Left lung (tissue), 10 donors: ENCODE measurements around the gene TBL1XR1. TPM values are rescaled to one million over a fixed set of nuclear protein-coding genes. Genes with fewer than 3 reads are reported as not detected.
A peak's percentile ranks its signal among the peaks of the same experiment; 100 is the strongest.

ENCODE experiments used
- ATAC-seq: fragments of 200-7000 bp; cut with Tn5 transposase; one replicate; pipeline ENCODE4 v1.9.1; 2020; ENCODE audit warnings: moderate library complexity
- DNase-seq, 4 donors: peaks; one replicate each; pipeline ENCODE4 v3.0.0-alpha.2; 2013 to 2020
- H3K27ac ChIP-seq, 2 donors: fragments of 200-600 bp; sonication (generic) in 1 of 2; one replicate each; pipeline versions ENCODE4 v1.5.0 to v1.8.0; 2020 to 2021
- H3K27me3 ChIP-seq, 2 donors: fragments of 200-600 bp; sonication (generic) in 1 of 2; one replicate each; pipeline versions ENCODE4 v1.5.0 to v1.8.0; 2020 to 2021
- H3K36me3 ChIP-seq, 2 donors: fragments of 200-600 bp; sonication (generic) in 1 of 2; one replicate each; pipeline versions ENCODE4 v1.5.0 to v1.8.0; 2020 to 2021
- H3K4me1 ChIP-seq, 2 donors: fragments of 200-600 bp; one replicate each; pipeline ENCODE4 v1.8.0; 2021
- H3K4me3 ChIP-seq, 2 donors: fragments of 200-600 bp; sonication (generic) in 1 of 2; one replicate each; pipeline versions ENCODE4 v1.5.0 to v1.8.0; 2020 to 2021; ENCODE audit warnings: mild to moderate bottlenecking in 1 of 2
- H3K9me3 ChIP-seq, 2 donors: fragments of 200-600 bp; sonication (generic) in 1 of 2; one replicate each; pipeline versions ENCODE4 v1.5.0 to v1.8.0; 2020 to 2021
- intact Hi-C, 2 donors: fragments of 100-400 bp; cut with DNase I; formaldehyde crosslinking; loops; one replicate each; pipeline versions ENCODE4 v1.11.2 to v1.14.2; 2022
- polyA plus RNA-seq, 6 donors: library from polyadenylated mRNA; unstranded; fragments of 120-200 nt; gene quantifications; one replicate each; pipeline ENCODE4 v1.2.1, GENCODE V29; 2013; ENCODE audit not compliant: insufficient read length in 6 of 6
- total RNA-seq, 2 donors: library from RNA; stranded (reverse); fragmentation: NEBNext Ultra II Directional; extraction: Animal tissue kit (Norgen Biotek cat#: 25700); gene quantifications; one replicate each; pipeline ENCODE4 v1.2.1, GENCODE V29; 2021
- TF ChIP-seq, protein P1 (sequence below), 2 donors: fragments of 200-600 bp; sonication (generic) in 1 of 2; IDR thresholded peaks; one replicate each; pipeline versions ENCODE4 v1.5.0 to v1.8.0; 2021; ENCODE audit warnings: antibody characterized with exemption in 2 of 2
- donor health status: DM: no; HTN: yes; CAD: no.
- donor health status: DM: no; HTN: no; CAD: no.

The TBL1XR1 gene
- total and polyA plus RNA-seq, 8 donors = 116 to 202 (median 155) TPM

DNA sequence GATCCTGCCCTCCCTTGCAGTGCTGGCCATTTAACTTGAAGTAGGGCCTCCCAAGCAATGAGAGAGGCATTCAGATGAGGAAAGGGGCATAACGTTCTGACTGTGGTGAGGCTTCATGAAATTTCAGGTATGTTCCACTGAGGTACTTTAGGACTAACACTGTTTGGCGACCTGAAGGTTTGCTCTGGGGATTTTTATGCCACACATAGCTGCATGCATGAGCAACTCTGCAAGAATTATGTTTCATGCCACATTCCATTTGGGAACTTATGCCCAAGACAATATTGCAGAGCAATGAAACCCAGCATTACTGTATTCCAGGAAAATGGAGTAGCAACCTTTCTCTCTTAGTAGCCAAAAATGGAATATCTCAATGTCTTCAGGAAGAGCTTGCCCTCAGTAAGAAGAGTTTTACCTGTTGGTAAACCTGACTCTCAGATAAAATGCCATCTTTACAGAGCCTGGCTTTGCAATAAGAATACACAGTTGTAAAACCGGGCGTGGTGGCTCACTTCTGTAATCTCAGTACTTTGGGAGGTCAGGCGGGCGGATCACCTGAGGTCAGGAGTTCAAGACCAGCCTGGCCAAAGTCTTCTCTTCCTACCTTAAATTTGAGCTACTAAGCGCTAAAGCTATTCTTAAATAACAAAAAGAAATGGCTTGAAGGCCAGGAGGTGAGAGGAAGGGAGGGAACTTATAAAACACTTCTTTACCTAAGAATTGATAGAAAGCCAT, 16.7 kb upstream of the TBL1XR1 start:
- no peak overlapping the region for H3K4me3 ChIP-seq
- TF ChIP-seq, protein P1, sequence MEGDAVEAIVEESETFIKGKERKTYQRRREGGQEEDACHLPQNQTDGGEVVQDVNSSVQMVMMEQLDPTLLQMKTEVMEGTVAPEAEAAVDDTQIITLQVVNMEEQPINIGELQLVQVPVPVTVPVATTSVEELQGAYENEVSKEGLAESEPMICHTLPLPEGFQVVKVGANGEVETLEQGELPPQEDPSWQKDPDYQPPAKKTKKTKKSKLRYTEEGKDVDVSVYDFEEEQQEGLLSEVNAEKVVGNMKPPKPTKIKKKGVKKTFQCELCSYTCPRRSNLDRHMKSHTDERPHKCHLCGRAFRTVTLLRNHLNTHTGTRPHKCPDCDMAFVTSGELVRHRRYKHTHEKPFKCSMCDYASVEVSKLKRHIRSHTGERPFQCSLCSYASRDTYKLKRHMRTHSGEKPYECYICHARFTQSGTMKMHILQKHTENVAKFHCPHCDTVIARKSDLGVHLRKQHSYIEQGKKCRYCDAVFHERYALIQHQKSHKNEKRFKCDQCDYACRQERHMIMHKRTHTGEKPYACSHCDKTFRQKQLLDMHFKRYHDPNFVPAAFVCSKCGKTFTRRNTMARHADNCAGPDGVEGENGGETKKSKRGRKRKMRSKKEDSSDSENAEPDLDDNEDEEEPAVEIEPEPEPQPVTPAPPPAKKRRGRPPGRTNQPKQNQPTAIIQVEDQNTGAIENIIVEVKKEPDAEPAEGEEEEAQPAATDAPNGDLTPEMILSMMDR (IDR thresholded peaks at IDR 0.05) = no peak

DNA sequence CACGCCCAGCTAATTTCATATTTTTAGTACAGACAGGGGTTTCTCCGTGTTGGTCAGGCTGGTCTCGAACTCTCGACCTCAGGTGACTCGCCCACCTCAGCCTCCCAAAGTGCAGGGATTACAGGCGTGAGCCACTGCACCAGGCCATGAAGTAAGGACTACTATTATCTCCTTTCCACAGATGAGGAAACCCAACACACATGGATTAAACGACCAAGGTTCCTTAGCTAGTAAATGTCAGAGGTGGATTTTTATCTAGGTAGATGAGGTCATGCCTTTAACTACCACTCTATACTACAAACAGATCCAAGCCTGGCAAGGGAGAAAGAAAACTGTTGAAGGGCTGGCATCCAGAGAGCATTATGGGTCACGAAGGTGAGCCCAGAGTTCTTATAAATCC, 15.5 kb upstream of the TBL1XR1 start:
- Histone ChIP-seq H3K4me1 (peaks cover 0 to 4% of the 10 kb centered on the region in 2 donors), H3K9me3 (no peaks in the 10 kb centered on the region), H3K27ac (no peak overlapping the region), H3K27me3 (no peaks in the 10 kb centered on the region), H3K4me3 (no peak overlapping the region), H3K36me3 (no peaks in the 10 kb centered on the region)
- DNase-seq (no peak), ATAC-seq (no peak)
- intact Hi-C loops = no loop called here
- TF ChIP-seq, protein P1 (IDR thresholded peaks at IDR 0.05) = no peak

More for the DNA sequence above, 16.7 kb upstream of the TBL1XR1 start:
- ATAC-seq (no peak), DNase-seq (no peak)
- Histone ChIP-seq H3K4me1 (peaks cover 0 to 4% of the 10 kb centered on the region in 2 donors), H3K27me3 (no peaks in the 10 kb centered on the region), H3K27ac (no peak overlapping the region), H3K36me3 (no peaks in the 10 kb centered on the region), H3K9me3 (no peaks in the 10 kb centered on the region)
- intact Hi-C loops = no loop called here

DNA sequence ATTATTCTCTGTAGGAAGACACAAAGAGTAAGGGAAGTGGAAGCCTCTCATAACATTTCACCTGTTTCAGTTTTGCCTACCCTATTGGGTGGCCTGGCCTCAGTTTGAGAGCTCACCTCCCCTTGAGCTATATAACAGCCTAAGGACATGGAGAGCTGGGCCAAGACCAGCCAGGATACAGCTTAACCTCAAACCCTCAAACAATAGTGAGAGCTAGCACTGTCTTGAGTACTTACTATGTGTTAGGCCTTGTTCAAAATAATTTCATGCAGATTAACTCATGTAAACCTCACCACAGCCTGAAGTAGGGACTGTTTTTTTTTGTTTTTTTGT, 15.0 kb upstream of the TBL1XR1 start:
- no peaks in the 10 kb centered on the region for H3K27me3 ChIP-seq
- H3K4me3 ChIP-seq = no peak overlapping the region
- H3K36me3 ChIP-seq = no peaks in the 10 kb centered on the region
- TF ChIP-seq, protein P1 (IDR thresholded peaks at IDR 0.05) = no peak
- no peaks in the 10 kb centered on the region for H3K9me3 ChIP-seq
- no peak overlapping the region for H3K27ac ChIP-seq
- no peak for DNase-seq
- intact Hi-C loops = no loop called here
- H3K4me1 ChIP-seq = peaks cover 0 to 4% of the 10 kb centered on the region in 2 donors
- ATAC-seq = peak; percentile 43

DNA sequence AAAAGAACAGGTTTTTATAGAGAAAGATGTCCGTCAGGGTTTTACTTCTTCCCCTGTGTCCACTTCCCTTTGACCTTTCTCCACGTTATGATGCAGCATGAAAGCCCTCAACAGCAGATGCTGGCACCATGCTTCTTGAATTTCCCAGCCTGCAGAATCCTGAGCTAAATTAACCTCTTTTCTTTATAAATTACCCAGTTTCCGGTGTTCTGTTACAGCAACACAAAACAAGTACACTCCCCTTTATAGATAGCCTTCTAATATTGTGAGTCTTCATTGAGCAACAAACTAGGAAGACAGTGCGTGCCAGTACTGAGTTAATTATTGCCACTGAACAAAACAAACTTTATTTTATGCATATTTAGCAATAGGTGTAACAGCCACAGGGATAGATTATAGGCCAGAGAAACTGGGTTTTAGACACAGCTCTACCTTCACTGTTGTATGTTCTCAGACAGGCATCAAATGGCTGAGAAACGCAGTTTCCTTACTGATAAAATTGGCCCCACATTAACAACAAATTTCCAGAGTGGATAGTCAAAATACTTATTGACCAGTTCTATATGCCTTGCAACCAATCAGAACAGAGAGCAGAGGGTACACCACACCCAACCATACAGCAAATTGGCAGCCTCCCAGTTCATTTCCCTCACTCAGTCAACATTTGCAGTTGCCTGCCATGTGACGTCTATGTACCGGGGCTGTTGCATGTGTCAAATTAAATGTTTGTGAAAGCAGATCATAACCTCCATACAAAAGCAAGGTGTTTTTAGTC, 14.4 kb upstream of the TBL1XR1 start:
- ATAC-seq (peak; percentile 79), DNase-seq (peak in 1 of 4 donors; percentile 63)
- TF ChIP-seq, protein P1 (IDR thresholded peaks at IDR 0.05) = no peak

DNA sequence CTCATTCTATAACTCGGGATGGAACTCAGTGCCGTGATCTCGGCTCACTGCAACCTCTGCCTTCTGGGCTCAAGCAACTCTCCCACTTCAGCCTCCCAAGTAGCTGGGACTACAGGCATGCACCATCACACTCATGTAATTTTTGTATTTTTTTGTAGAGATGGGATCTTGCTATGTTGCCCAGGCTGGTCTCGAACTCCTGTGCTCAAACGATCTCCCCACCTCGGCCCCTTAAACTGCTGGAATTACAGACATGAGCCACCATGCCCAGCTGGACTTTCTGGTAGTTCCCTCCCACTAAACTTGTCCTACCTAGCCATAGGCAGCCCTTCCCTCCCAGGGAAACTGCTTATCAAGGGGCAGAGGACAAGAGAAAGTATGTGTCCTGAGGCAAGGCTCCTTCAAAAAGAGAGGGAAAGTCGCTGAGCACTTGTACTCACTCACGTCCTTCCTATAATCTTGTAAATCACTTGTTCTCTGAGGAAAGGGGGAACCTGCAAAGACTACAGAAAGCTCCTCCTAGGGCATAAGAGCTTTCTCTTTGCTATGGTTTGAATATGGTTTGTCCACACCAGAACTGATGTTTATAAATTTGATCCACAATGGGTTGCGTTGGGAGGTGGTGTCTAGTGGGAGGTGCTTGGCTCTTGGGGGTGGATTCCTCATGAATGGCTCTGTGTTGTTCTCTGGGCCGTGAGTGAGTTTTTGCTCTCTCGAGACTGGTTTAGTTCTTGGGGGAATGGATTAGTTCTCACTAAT, 13.6 kb upstream of the TBL1XR1 start:
- DNase-seq (no peak), ATAC-seq (no peak)
- H3K27me3 ChIP-seq = no peaks in the 10 kb centered on the region
- TF ChIP-seq, protein P1 (IDR thresholded peaks at IDR 0.05) = no peak
- H3K4me3 ChIP-seq = no peak overlapping the region
- H3K4me1 ChIP-seq = peaks cover 0 to 4% of the 10 kb centered on the region in 2 donors
- H3K36me3 ChIP-seq = no peaks in the 10 kb centered on the region
- intact Hi-C loops = no loop called here
- H3K9me3 ChIP-seq = no peaks in the 10 kb centered on the region
- no peak overlapping the region for H3K27ac ChIP-seq

More for the DNA sequence above, 14.4 kb upstream of the TBL1XR1 start:
- H3K27me3 ChIP-seq = no peaks in the 10 kb centered on the region
- no peak overlapping the region for H3K27ac ChIP-seq
- no peaks in the 10 kb centered on the region for H3K36me3 ChIP-seq
- no peaks in the 10 kb centered on the region for H3K9me3 ChIP-seq
- peaks cover 0 to 4% of the 10 kb centered on the region in 2 donors for H3K4me1 ChIP-seq
- intact Hi-C loops = no loop called here
- no peak overlapping the region for H3K4me3 ChIP-seq
